HepG2 (cell line): ENCODE measurements around the gene ONECUT2. TPM values are rescaled to one million over a fixed set of nuclear protein-coding genes. Genes with fewer than 3 reads are reported as not detected.
A peak's percentile ranks its signal among the peaks of the same experiment; 100 is the strongest.

Experiments
- AHR ChIP-seq: IDR thresholded peaks from 2 replicates; pipeline ENCODE4 v1.6.1; 2018; ENCODE audit warnings: missing genetic modification reagents, missing compliant biosample characterization
- ATAD3A ChIP-seq: sonication (generic); formaldehyde crosslinking; IDR thresholded peaks from 2 replicates; pipeline ENCODE4 v1.4.0; 2020; ENCODE audit warnings: missing genetic modification reagents
- DNMT3B ChIP-seq: conservative IDR thresholded peaks from 2 replicates; pipeline ENCODE4 v1.6.1; 2016; ENCODE audit warnings: missing biosample characterization, control low read depth
- HDAC1 ChIP-seq: sonication (generic); formaldehyde crosslinking; IDR thresholded peaks from 2 replicates; pipeline ENCODE4 v1.5.1; 2020; ENCODE audit warnings: mild to moderate bottlenecking, missing genetic modification reagents
- HMGXB3 ChIP-seq: sonication (generic); formaldehyde crosslinking; IDR thresholded peaks from 2 replicates; pipeline ENCODE4 v1.4.0; 2020; ENCODE audit warnings: missing genetic modification reagents, borderline replicate concordance
- HOXD1 ChIP-seq: sonication (generic); formaldehyde crosslinking; IDR thresholded peaks from 2 replicates; pipeline ENCODE4 v1.5.0; 2020; ENCODE audit warnings: missing genetic modification reagents
- NCOA5 ChIP-seq: sonication (generic); formaldehyde crosslinking; IDR thresholded peaks from 2 replicates; pipeline ENCODE4 v1.4.0; 2020; ENCODE audit warnings: missing genetic modification reagents
- NR1H2 ChIP-seq: sonication (generic); formaldehyde crosslinking; IDR thresholded peaks from 2 replicates; pipeline ENCODE4 v1.8.1; 2022; ENCODE audit warnings: low read depth, missing genetic modification reagents, borderline replicate concordance
- PCBP1 ChIP-seq: fragments of 200-400 bp; formaldehyde crosslinking; IDR thresholded peaks from 2 replicates; pipeline ENCODE4 v1.6.1; 2017; ENCODE audit warnings: mild to moderate bottlenecking, low read depth, low read length, borderline replicate concordance
- PRPF4 ChIP-seq: fragments of 200-400 bp; formaldehyde crosslinking; IDR thresholded peaks from 2 replicates; pipeline ENCODE4 v1.6.1; 2016; ENCODE audit warnings: low read length, low read depth; ENCODE audit not compliant: poor library complexity, severe bottlenecking
- RARA ChIP-seq: IDR thresholded peaks from 2 replicates; pipeline ENCODE4 v1.6.1; 2016; ENCODE audit warnings: missing genetic modification reagents, missing compliant biosample characterization
- RFX1 ChIP-seq: fragments of 450-650 bp; IDR thresholded peaks from 2 replicates; pipeline ENCODE4 v1.6.1; 2017
- SATB2 ChIP-seq: sonication (generic); formaldehyde crosslinking; IDR thresholded peaks from 2 replicates; pipeline ENCODE4 v1.5.0; 2020; ENCODE audit warnings: missing genetic modification reagents
- SP140L ChIP-seq: sonication (generic); formaldehyde crosslinking; IDR thresholded peaks from 2 replicates; pipeline ENCODE4 v1.4.0; 2020; ENCODE audit warnings: missing genetic modification reagents, borderline replicate concordance
- TOPORS ChIP-seq: sonication (generic); formaldehyde crosslinking; IDR thresholded peaks from 2 replicates; pipeline ENCODE4 v1.8.0; 2023; ENCODE audit warnings: mild to moderate bottlenecking, missing genetic modification reagents
- TRIM22 ChIP-seq: fragments of 450-650 bp; IDR thresholded peaks from 2 replicates; pipeline ENCODE4 v1.6.1; 2017
- TSC22D2 ChIP-seq: sonication (generic); formaldehyde crosslinking; IDR thresholded peaks from 2 replicates; pipeline ENCODE4 v1.5.1; 2020; ENCODE audit warnings: missing genetic modification reagents, mild to moderate bottlenecking, borderline replicate concordance
- ZBTB4 ChIP-seq: sonication (generic); formaldehyde crosslinking; IDR thresholded peaks from 2 replicates; pipeline ENCODE4 v1.4.0; 2020; ENCODE audit warnings: missing genetic modification reagents, mild to moderate bottlenecking, borderline replicate concordance
- ZBTB7B ChIP-seq: sonication (generic); formaldehyde crosslinking; IDR thresholded peaks from 2 replicates; pipeline ENCODE4 v1.4.0; 2020; ENCODE audit warnings: missing genetic modification reagents
- ZBTB8A ChIP-seq: sonication (generic); formaldehyde crosslinking; IDR thresholded peaks from 2 replicates; pipeline ENCODE4 v1.4.0; 2020; ENCODE audit warnings: mild to moderate bottlenecking, low read depth, missing genetic modification reagents, borderline replicate concordance
- ZFP82 ChIP-seq: sonication (generic); formaldehyde crosslinking; IDR thresholded peaks from 2 replicates; pipeline ENCODE4 v1.5.1; 2020; ENCODE audit warnings: mild to moderate bottlenecking, missing genetic modification reagents, borderline replicate concordance
- ZNF207 ChIP-seq: fragments of 450-650 bp; IDR thresholded peaks from 2 replicates; pipeline ENCODE4 v1.6.1; 2016; ENCODE audit warnings: antibody characterized with exemption, borderline replicate concordance
- ZNF292 ChIP-seq: sonication (generic); formaldehyde crosslinking; IDR thresholded peaks from 2 replicates; pipeline ENCODE4 v1.8.1; 2022; ENCODE audit warnings: mild to moderate bottlenecking, low read depth, missing genetic modification reagents, borderline replicate concordance
- ZSCAN12 ChIP-seq: sonication (generic); formaldehyde crosslinking; IDR thresholded peaks from 2 replicates; pipeline ENCODE4 v1.9.0; 2021; ENCODE audit warnings: mild to moderate bottlenecking, missing genetic modification reagents
- polyA plus RNA-seq, 8 experiments: library from polyadenylated mRNA; depleted of rRNA in 3 of 8; stranded (reverse) in 7 of 8; unstranded in 1 of 8; fragments of >200 nt; fragmentation: Illumina TruSeq in 4 of 8; extraction: Trizol in 4 of 8; gene quantifications; 2 replicates each; pipeline versions ENCODE4 v1.2.1 to v1.2.3, GENCODE V29; 2011 to 2016; ENCODE audit warnings: low read depth in 4 of 8, missing spikeins in 1 of 8, mixed read lengths in 1 of 8; ENCODE audit not compliant: insufficient read depth in 1 of 8
- total RNA-seq, 5 experiments: library from RNA; depleted of rRNA; stranded (reverse); fragments of >200 nt; fragmentation: Illumina TruSeq; extraction: Trizol; gene quantifications; 2 replicates each; pipeline ENCODE4 v1.2.3, GENCODE V29; 2016; ENCODE audit warnings: low read depth in 1 of 5

The ONECUT2 gene
- total and polyA plus RNA-seq, 2 of the 13 experiments (the other 11 are each of a cell fraction or from before 2014, with no cell fraction given) = 3.0 to 3.2 TPM

- TF ChIP-seq HMGXB3 (CRISPR knock-in tag) (no peak), ZSCAN12 (no peak), ZNF207 (no peak), DNMT3B (CRISPR knock-in tag) (no peak), TSC22D2 (CRISPR knock-in tag) (no peak), PCBP1 (no peak), SATB2 (no peak), HDAC1 (peak; percentile 56), AHR (CRISPR knock-in tag) (no peak), RARA (peak; percentile 47; the same call in 1 of the 2 replicates), ZNF292 (CRISPR knock-in tag) (no peak), ZBTB8A (no peak), RFX1 (no peak), NR1H2 (no peak), TRIM22 (no peak), TOPORS (CRISPR knock-in tag) (0 out of 2 replicates have a peak, but pooled peaks have one; percentile 44), ZFP82 (CRISPR knock-in tag) (no peak), SP140L (CRISPR knock-in tag) (no peak), HOXD1 (CRISPR knock-in tag) (no peak), ZBTB4 (CRISPR knock-in tag) (no peak), NCOA5 (CRISPR knock-in tag) (no peak), PRPF4 (no peak), ATAD3A (CRISPR knock-in tag) (no peak), ZBTB7B (CRISPR knock-in tag) (peak; percentile 46; the same call in 1 of the 2 replicates)
Measured at GRCh38 chr18:57444301-57444759, 9.2 kb downstream of the ONECUT2 start (continued).
